ENCODE results near the gene TIMP1. TPM values are rescaled to one million over a fixed set of nuclear protein-coding genes. Genes with fewer than 3 reads are reported as not detected.

TIMP1 gene
- total RNA-seq, result 29.1 and 33.0 TPM in 2 replicates
- long read RNA-seq, partial matches to known transcripts, result 0 of 3 reads
- long read RNA-seq, other reads (novel, unspliced or antisense), result 0 of 3 reads

GRCh38 chrX:47581731-47582647, at the start of gene TIMP1:
Gene TIMP1 (plus strand): TSS chrX:47582436. CDS start chrX:47583416, 980 bp downstream.
- TF ChIP-seq CTCF (IDR thresholded peaks at IDR 0.05; ENCODE audit: unreplicated experiment), result no peak
- Mint-ChIP-seq H3K27ac (no peak within 1 kb of the TSS), H3K36me3 (ENCODE audit: insufficient read depth) (peaks cover 6% of the 10 kb centered on the region), H3K9me3 (ENCODE audit: low read depth) (peaks cover 10% of the 10 kb centered on the region), H3K4me1 (ENCODE audit: low read depth) (peaks cover 5% of the 10 kb centered on the region), H3K27me3 (no peaks in the 10 kb centered on the region), H3K4me3 (ENCODE audit: low read depth) (peak within 1 kb of the TSS; percentile 61)
- peak; percentile 35 for DNase-seq (ENCODE audit: low spot score, unreplicated experiment)

- TF ChIP-seq CTCF (IDR thresholded peaks at IDR 0.05; ENCODE audit: unreplicated experiment), result no peak
- no peak overlapping the region for H3K4me3 Mint-ChIP-seq (ENCODE audit: low read depth)
- no peak for DNase-seq (ENCODE audit: low spot score, unreplicated experiment)
- peaks cover 5% of the 10 kb centered on the region for H3K9me3 Mint-ChIP-seq (ENCODE audit: low read depth)
- no peaks in the 10 kb centered on the region for H3K27me3 Mint-ChIP-seq
- no peaks in the 10 kb centered on the region for H3K36me3 Mint-ChIP-seq (ENCODE audit: insufficient read depth)
- H3K4me1 Mint-ChIP-seq (ENCODE audit: low read depth), result peaks cover 1% of the 10 kb centered on the region
- no peak overlapping the region for H3K27ac Mint-ChIP-seq
Measured at GRCh38 chrX:47539860-47540259, 42.4 kb upstream of the TIMP1 start.

GRCh38 chrX:47540754-47541538, 41.3 kb upstream of the TIMP1 start:
- H3K27me3 Mint-ChIP-seq, result no peaks in the 10 kb centered on the region
- H3K36me3 Mint-ChIP-seq (ENCODE audit: insufficient read depth), result no peaks in the 10 kb centered on the region
- H3K27ac Mint-ChIP-seq, result peak overlapping the region; percentile 24
- peak; percentile 43 for DNase-seq (ENCODE audit: low spot score, unreplicated experiment)
- TF ChIP-seq CTCF (IDR thresholded peaks at IDR 0.05; ENCODE audit: unreplicated experiment), result peak; percentile 61
- no peak overlapping the region for H3K4me3 Mint-ChIP-seq (ENCODE audit: low read depth)
- peaks cover 1% of the 10 kb centered on the region for H3K4me1 Mint-ChIP-seq (ENCODE audit: low read depth)
- H3K9me3 Mint-ChIP-seq (ENCODE audit: low read depth), result no peaks in the 10 kb centered on the region

GRCh38 chrX:47543496-47543895, 38.7 kb upstream of the TIMP1 start:
- no peak overlapping the region for H3K27ac Mint-ChIP-seq
- no peaks in the 10 kb centered on the region for H3K9me3 Mint-ChIP-seq (ENCODE audit: low read depth)
- H3K27me3 Mint-ChIP-seq, result no peaks in the 10 kb centered on the region
- H3K4me1 Mint-ChIP-seq (ENCODE audit: low read depth), result peaks cover 1% of the 10 kb centered on the region
- H3K4me3 Mint-ChIP-seq (ENCODE audit: low read depth), result no peak overlapping the region
- no peaks in the 10 kb centered on the region for H3K36me3 Mint-ChIP-seq (ENCODE audit: insufficient read depth)
- DNase-seq (ENCODE audit: low spot score, unreplicated experiment), result no peak
- TF ChIP-seq CTCF (IDR thresholded peaks at IDR 0.05; ENCODE audit: unreplicated experiment), result no peak

GRCh38 chrX:47556045-47556623, 26.1 kb upstream of the TIMP1 start:
- H3K36me3 Mint-ChIP-seq (ENCODE audit: insufficient read depth), result no peaks in the 10 kb centered on the region
- peak overlapping the region; percentile 96 for H3K27ac Mint-ChIP-seq
- peaks cover 7% of the 10 kb centered on the region for H3K9me3 Mint-ChIP-seq (ENCODE audit: low read depth)
- H3K4me1 Mint-ChIP-seq (ENCODE audit: low read depth), result peaks cover 15% of the 10 kb centered on the region
- H3K4me3 Mint-ChIP-seq (ENCODE audit: low read depth), result peak overlapping the region; percentile 79
- TF ChIP-seq CTCF (IDR thresholded peaks at IDR 0.05; ENCODE audit: unreplicated experiment), result no peak
- DNase-seq (ENCODE audit: low spot score, unreplicated experiment), result peak; percentile 62
- no peaks in the 10 kb centered on the region for H3K27me3 Mint-ChIP-seq
